ENCODE data around the gene TCAP. TPM values are rescaled to one million over a fixed set of nuclear protein-coding genes. Genes with fewer than 3 reads are reported as not detected.

The TCAP gene
- total and polyA plus RNA-seq, 8 donors, result 0.88 to 14.1 (median 2.2) TPM; not detected in 2

DNA sequence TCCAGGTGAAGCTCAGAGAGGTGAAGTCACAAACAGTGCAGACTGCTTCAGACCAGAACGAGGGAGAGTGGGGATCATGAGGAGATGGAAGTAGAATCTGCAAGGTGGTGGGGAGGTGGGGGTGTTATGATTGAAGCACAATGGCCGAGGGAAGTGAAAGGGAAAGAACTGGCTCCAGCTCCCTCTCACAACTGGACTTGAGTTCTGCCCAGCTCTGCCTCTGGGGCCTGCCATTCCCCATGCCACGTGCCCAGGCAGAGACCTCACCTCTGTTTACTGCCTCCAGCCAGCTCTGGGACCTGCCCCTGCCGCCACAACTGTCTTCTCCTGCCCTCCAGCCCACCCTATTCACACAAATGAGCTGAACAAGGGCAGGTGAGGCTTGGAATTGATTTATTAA lies 5.6 kb downstream of the TCAP start:
- Histone ChIP-seq H3K4me1 (peaks cover 33 to 58% (median 55%) of the 10 kb centered on the region in 4 donors), H3K27me3 (peaks cover 0 to 67% (median 45%) of the 10 kb centered on the region in 3 donors), H3K4me3 (no peak overlapping the region), H3K9me3 (no peaks in the 10 kb centered on the region), H3K36me3 (no peaks in the 10 kb centered on the region), H3K27ac (no peak overlapping the region)
- intact Hi-C loops (cut with DNase I; ENCODE audit: low total_unique reads), result no loop called here
- no peak for TF ChIP-seq EP300 (IDR thresholded peaks at IDR 0.05)
- TF ChIP-seq, protein P1, sequence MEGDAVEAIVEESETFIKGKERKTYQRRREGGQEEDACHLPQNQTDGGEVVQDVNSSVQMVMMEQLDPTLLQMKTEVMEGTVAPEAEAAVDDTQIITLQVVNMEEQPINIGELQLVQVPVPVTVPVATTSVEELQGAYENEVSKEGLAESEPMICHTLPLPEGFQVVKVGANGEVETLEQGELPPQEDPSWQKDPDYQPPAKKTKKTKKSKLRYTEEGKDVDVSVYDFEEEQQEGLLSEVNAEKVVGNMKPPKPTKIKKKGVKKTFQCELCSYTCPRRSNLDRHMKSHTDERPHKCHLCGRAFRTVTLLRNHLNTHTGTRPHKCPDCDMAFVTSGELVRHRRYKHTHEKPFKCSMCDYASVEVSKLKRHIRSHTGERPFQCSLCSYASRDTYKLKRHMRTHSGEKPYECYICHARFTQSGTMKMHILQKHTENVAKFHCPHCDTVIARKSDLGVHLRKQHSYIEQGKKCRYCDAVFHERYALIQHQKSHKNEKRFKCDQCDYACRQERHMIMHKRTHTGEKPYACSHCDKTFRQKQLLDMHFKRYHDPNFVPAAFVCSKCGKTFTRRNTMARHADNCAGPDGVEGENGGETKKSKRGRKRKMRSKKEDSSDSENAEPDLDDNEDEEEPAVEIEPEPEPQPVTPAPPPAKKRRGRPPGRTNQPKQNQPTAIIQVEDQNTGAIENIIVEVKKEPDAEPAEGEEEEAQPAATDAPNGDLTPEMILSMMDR (IDR thresholded peaks at IDR 0.05), result no peak
- no peak for TF ChIP-seq POLR2AphosphoS5 (IDR thresholded peaks at IDR 0.05)
- TF ChIP-seq POLR2A (IDR thresholded peaks at IDR 0.05), result no peak
- no peak for DNase-seq
- 43 to 66% (median 63%) methylated on average over 4 of the region's 4 CpGs for WGBS, 5 donors

- intact Hi-C loops (cut with DNase I; ENCODE audit: low total_unique reads), result no loop called here
- DNase-seq, result peak; percentile 57 to 80
- peak overlapping the region in 1 of 5 donors; percentile 5 for H3K27ac ChIP-seq
- H3K4me1 ChIP-seq, result peaks cover 42 to 58% (median 57%) of the 10 kb centered on the region in 4 donors
- H3K4me3 ChIP-seq, result no peak overlapping the region
- H3K36me3 ChIP-seq, result no peaks in the 10 kb centered on the region
- H3K27me3 ChIP-seq, result peaks cover 0 to 55% (median 37%) of the 10 kb centered on the region in 3 donors
- H3K9me3 ChIP-seq, result no peaks in the 10 kb centered on the region
- WGBS, 5 donors, result 30 to 36% (median 32%) methylated on average over 16 to 19 of the region's 19 CpGs
- TF ChIP-seq POLR2A (IDR thresholded peaks at IDR 0.05), result no peak
- TF ChIP-seq, protein P1 (IDR thresholded peaks at IDR 0.05), result peak in 5 of 7 experiments; percentile 23 to 68 (median 50)
Observed at GRCh38 chr17:39671651-39672521, 6.7 kb downstream of the TCAP start.

DNA sequence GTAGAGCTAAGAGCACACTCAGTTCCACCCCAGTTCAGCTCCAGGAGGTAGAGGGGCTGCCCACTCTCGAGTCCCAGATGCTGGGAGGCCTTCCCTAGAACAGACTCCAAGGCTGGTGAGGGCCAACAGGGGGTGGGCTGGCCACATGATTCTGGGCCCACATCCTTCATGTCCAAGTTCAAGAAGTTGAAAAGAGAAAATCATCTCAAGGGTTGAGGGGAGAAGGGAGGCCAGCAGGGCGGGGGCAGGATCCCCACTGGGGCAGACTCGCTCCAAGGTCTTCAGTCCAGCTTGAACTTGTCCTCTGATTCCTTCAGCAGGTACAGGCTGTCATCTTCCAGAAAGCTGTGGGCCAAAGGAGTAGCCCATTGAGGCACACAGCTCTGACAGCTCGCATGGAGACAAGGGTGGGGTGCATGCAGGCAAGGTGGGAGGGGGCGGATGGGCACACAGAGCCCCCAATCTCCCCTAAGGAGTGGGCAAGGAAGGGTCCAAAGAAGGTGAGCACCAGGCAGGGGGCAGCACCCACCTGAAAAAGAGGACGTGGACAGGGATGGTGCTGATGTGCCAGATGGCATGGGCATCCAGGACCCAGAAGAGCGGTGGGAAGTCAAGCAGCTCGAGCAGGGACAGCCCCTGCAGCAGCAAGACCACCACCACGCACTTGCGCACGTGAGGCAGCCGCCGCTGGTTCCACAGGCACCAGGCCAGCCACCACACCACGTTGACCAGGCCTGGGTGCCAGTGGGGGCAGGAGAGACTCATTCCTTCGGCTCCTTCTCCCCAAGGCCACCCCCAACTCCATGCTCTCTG lies 7.6 kb downstream of the TCAP start:
- TF ChIP-seq POLR2AphosphoS5 (IDR thresholded peaks at IDR 0.05) (no peak), POLR2A (IDR thresholded peaks at IDR 0.05) (no peak), EP300 (IDR thresholded peaks at IDR 0.05) (no peak)
- TF ChIP-seq, protein P1 (IDR thresholded peaks at IDR 0.05), result no peak
- WGBS, 5 donors, result 75 to 86% (median 80%) methylated on average over 14 to 15 of the region's 15 CpGs
- DNase-seq, result peak in 1 of 2 donors; percentile 4
- H3K27ac ChIP-seq, result no peak overlapping the region
- intact Hi-C loops (cut with DNase I; ENCODE audit: low total_unique reads), result no loop called here
- no peak overlapping the region for H3K4me3 ChIP-seq
- H3K4me1 ChIP-seq, result peaks cover 39 to 58% (median 57%) of the 10 kb centered on the region in 4 donors
- H3K9me3 ChIP-seq, result no peaks in the 10 kb centered on the region
- H3K36me3 ChIP-seq, result no peaks in the 10 kb centered on the region
- H3K27me3 ChIP-seq, result peaks cover 0 to 47% (median 29%) of the 10 kb centered on the region in 3 donors

DNA sequence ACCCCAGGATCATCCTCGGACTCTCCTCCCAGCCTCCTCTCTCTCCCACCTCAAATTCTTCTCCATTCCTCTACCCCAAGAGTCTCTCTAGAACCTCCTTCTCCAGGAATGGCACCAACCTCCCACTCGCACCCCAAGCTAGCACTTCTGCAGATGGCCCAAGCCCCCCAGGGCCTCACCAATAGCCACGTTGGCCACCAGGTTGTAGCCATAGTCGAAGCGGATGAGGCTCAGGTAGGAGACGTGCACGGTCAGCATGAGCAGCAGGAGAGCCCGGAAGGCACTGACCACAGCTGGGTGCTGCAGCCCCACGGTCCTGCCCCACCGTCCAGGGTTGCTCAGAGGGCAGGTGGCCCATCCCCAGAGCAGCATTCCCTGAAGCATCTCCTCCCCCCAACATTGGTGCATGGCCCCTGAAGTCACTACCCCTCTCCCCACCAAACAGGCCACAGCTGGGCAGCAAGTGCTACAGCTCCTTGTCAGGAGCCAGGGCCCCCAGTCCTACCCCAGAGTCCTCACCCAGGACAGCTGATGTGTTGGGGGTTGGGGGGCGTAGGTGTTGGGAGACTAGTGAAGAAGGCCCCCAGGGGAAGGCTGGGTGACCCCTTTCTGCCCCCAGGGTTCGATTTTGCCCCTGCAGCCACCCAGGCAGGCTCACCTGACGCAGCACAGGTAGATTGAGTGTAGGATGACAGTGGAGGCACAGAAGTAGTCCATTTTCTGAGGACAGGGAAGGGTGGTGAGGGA lies 8.4 kb downstream of the TCAP start:
- Histone ChIP-seq H3K4me1 (peaks cover 39 to 58% (median 57%) of the 10 kb centered on the region in 4 donors), H3K27me3 (peaks cover 0 to 39% (median 21%) of the 10 kb centered on the region in 3 donors), H3K4me3 (no peak overlapping the region), H3K36me3 (no peaks in the 10 kb centered on the region), H3K9me3 (no peaks in the 10 kb centered on the region), H3K27ac (no peak overlapping the region)
- TF ChIP-seq POLR2A (IDR thresholded peaks at IDR 0.05) (no peak), EP300 (IDR thresholded peaks at IDR 0.05) (no peak), POLR2AphosphoS5 (IDR thresholded peaks at IDR 0.05) (no peak)
- TF ChIP-seq, protein P1 (IDR thresholded peaks at IDR 0.05), result no peak
- WGBS, 5 donors, result 80 to 86% (median 83%) methylated on average over 12 to 13 of the region's 13 CpGs
- intact Hi-C loops (cut with DNase I; ENCODE audit: low total_unique reads), result no loop called here
- no peak for DNase-seq
